Uterus (tissue), 2 donors: ENCODE measurements around the gene ATRAID.

Source experiments
- POLR2A ChIP-seq, 2 donors: fragments of 450-650 bp; IDR thresholded peaks; one replicate each; pipeline ENCODE4 v1.6.1; 2016; ENCODE audit warnings: antibody characterized with exemption in 2 of 2, mild to moderate bottlenecking in 1 of 2, moderate library complexity in 1 of 2
- TF ChIP-seq, protein P1 (sequence below), 4 experiments: fragments of 200-600 bp in 2 of 4; fragments of 450-650 bp in 2 of 4; sonication (generic) in 2 of 4; IDR thresholded peaks; one replicate each; pipeline ENCODE4 v1.5.1; 2016 to 2019; ENCODE audit warnings: antibody characterized with exemption in 4 of 4, mild to moderate bottlenecking in 2 of 4, moderate library complexity in 1 of 4

DNA sequence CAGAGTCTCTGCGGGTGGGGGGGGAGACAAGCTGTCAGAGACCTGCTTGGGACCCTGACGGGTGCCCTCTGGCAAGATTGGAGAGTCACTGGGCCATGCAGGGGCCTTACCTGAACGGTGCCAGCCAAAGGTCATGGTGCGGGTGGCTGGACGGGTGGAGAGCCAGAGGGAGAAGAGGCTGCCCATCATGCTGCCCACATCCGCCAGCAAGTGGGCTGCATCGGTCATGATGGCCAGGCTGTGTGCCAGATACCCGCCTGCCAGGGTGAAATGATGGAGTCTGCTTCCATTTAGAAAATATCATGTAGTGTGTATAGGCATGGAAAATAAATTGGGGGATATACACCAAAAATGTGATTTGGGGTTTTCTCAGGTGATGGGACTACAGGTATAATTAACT lies 46.2 kb downstream of the ATRAID start:
- TF ChIP-seq, protein P1, sequence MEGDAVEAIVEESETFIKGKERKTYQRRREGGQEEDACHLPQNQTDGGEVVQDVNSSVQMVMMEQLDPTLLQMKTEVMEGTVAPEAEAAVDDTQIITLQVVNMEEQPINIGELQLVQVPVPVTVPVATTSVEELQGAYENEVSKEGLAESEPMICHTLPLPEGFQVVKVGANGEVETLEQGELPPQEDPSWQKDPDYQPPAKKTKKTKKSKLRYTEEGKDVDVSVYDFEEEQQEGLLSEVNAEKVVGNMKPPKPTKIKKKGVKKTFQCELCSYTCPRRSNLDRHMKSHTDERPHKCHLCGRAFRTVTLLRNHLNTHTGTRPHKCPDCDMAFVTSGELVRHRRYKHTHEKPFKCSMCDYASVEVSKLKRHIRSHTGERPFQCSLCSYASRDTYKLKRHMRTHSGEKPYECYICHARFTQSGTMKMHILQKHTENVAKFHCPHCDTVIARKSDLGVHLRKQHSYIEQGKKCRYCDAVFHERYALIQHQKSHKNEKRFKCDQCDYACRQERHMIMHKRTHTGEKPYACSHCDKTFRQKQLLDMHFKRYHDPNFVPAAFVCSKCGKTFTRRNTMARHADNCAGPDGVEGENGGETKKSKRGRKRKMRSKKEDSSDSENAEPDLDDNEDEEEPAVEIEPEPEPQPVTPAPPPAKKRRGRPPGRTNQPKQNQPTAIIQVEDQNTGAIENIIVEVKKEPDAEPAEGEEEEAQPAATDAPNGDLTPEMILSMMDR (IDR thresholded peaks at IDR 0.05), result no peak
- no peak for TF ChIP-seq POLR2A (IDR thresholded peaks at IDR 0.05)
